Smooth muscle cell (in vitro differentiated cells): ENCODE results near the gene TSR2. TPM values are rescaled to one million over a fixed set of nuclear protein-coding genes. Genes with fewer than 3 reads are reported as not detected.
A peak's percentile ranks its signal among the peaks of the same experiment; 100 is the strongest.
"Not testable (repeated sequence)": the region's sequence is repeated elsewhere in the genome, so short reads cannot be mapped to it uniquely, and the experiment has no call there.

Source experiments
- DNase-seq: peaks from one replicate; lab custom pipeline; 2025; ENCODE audit not compliant: unreplicated experiment; lab: John Stamatoyannopoulos, UW
- H2AFZ ChIP-seq: fragments of 200-600 bp; sonication (generic); 2 replicates; pipeline ENCODE4 v1.6.0; 2016; ENCODE audit warnings: antibody characterized with exemption, low read depth, mild to moderate bottlenecking
- H3F3A ChIP-seq: fragments of 200-600 bp; sonication (generic); 2 replicates; pipeline ENCODE4 v1.6.0; 2017; ENCODE audit warnings: antibody characterized with exemption, low read depth
- H3K27ac ChIP-seq: fragments of 200-600 bp; sonication (generic); 2 replicates; pipeline ENCODE4 v1.5.1; 2016; ENCODE audit warnings: low read depth, mild to moderate bottlenecking
- H3K27me3 ChIP-seq: fragments of 200-600 bp; sonication (generic); 2 replicates; pipeline ENCODE4 v1.6.1; 2016; ENCODE audit warnings: low read depth, mild to moderate bottlenecking
- H3K36me3 ChIP-seq: fragments of 200-600 bp; sonication (generic); 2 replicates; pipeline ENCODE4 v1.5.1; 2016; ENCODE audit warnings: low read depth
- H3K4me1 ChIP-seq: fragments of 200-600 bp; sonication (generic); 2 replicates; pipeline ENCODE4 v1.5.1; 2016; ENCODE audit warnings: low read depth
- H3K4me2 ChIP-seq: fragments of 200-600 bp; sonication (generic); 2 replicates; pipeline ENCODE4 v1.6.0; 2016; ENCODE audit warnings: mild to moderate bottlenecking
- H3K4me3 ChIP-seq: fragments of 200-600 bp; sonication (generic); 2 replicates; pipeline ENCODE4 v1.5.1; 2016; ENCODE audit warnings: mild to moderate bottlenecking
- H3K79me2 ChIP-seq: fragments of 200-600 bp; sonication (generic); 2 replicates; pipeline ENCODE4 v1.6.0; 2016; ENCODE audit warnings: low read depth, mild to moderate bottlenecking
- H3K9ac ChIP-seq: fragments of 200-600 bp; sonication (generic); 2 replicates; pipeline ENCODE4 v1.6.0; 2016; ENCODE audit warnings: low read depth
- H3K9me3 ChIP-seq: fragments of 200-600 bp; sonication (generic); replicated peaks from 2 replicates; pipeline ENCODE4 v1.5.1; 2016; ENCODE audit warnings: low read depth
- H4K20me1 ChIP-seq: fragments of 200-600 bp; sonication (generic); 2 replicates; pipeline ENCODE4 v1.6.0; 2016; ENCODE audit warnings: low read depth
- CTCF ChIP-seq: fragments of 200-600 bp; sonication (generic); IDR thresholded peaks from 2 replicates; pipeline ENCODE4 v1.5.1; 2017; ENCODE audit warnings: borderline replicate concordance, mild to moderate bottlenecking, antibody characterized with exemption; ENCODE audit not compliant: insufficient read depth, poor library complexity, severe bottlenecking
- WGBS: methylation state at CpG from one replicate; pipeline ENCODE4 v1.1.7; 2016; ENCODE audit warnings: low lambda C conversion rate; 5-methylcytosine and 5-hydroxymethylcytosine counted together
- polyA plus RNA-seq: library from polyadenylated mRNA; unstranded; fragments of >200 nt; fragmentation: Nextera tagmentation; extraction: Ambion mirVana; gene quantifications from 2 replicates; pipeline ENCODE4 v1.2.1, GENCODE V29; 2016
- total RNA-seq: library from RNA; depleted of rRNA; stranded (reverse); fragments of >200 nt; gene quantifications from 2 replicates; pipeline ENCODE4 v1.2.3, GENCODE V29; 2014

Gene TSR2
- total and polyA plus RNA-seq, 2 experiments from 2014 or later, result 9.7 to 40.0 TPM

DNA sequence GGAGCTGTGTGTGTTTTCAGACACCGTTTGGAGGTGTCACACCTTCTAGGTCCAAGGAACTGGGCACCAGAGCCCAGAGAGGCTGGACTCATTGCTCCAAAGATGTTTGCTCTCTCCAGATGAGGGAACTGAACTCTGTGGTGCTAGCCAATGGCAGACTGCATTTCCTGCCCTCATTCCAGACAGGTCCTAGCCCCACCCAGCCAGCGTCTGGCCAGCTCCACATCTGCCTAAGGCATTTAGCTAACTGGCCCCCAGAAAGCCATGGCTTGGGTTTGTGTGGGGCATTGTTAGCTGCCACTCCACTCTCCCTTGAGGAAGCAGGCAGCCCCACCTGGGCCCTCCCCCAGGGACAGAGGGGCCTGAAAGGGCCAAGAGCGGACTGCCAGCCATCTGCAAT is 44.5 kb downstream of the TSR2 start:
- H2AFZ ChIP-seq, result no peak overlapping the region
- WGBS, result 43% methylated on average over 3 of the region's 3 CpGs
- H3K27ac ChIP-seq, result peak overlapping the region; percentile 52
- no peaks in the 10 kb centered on the region for H3K27me3 ChIP-seq
- no peaks in the 10 kb centered on the region for H3K9me3 ChIP-seq
- H3K4me2 ChIP-seq, result no peak overlapping the region
- H3F3A ChIP-seq, result no peaks in the 10 kb centered on the region
- H3K4me3 ChIP-seq, result no peak overlapping the region
- no peak for DNase-seq
- no peaks in the 10 kb centered on the region for H3K36me3 ChIP-seq
- H4K20me1 ChIP-seq, result no peaks in the 10 kb centered on the region
- no peak for TF ChIP-seq CTCF
- no peak overlapping the region for H3K9ac ChIP-seq
- peaks cover 6% of the 10 kb centered on the region for H3K4me1 ChIP-seq
- peaks cover 39% of the 10 kb centered on the region for H3K79me2 ChIP-seq

GRCh38 chrX:54489819-54490218 is 49.6 kb downstream of the TSR2 start:
- H3K4me2 ChIP-seq, H2AFZ ChIP-seq, H3K9ac ChIP-seq, H3K4me3 ChIP-seq, H3K27ac ChIP-seq, H4K20me1 ChIP-seq, H3K36me3 ChIP-seq, H3F3A ChIP-seq, H3K9me3 ChIP-seq, H3K27me3 ChIP-seq, DNase-seq, H3K4me1 ChIP-seq: not testable (repeated sequence)
- H3K79me2 ChIP-seq, result peaks cover 86% of the 10 kb centered on the region
- 90% methylated on average over 5 of the region's 5 CpGs for WGBS

DNA sequence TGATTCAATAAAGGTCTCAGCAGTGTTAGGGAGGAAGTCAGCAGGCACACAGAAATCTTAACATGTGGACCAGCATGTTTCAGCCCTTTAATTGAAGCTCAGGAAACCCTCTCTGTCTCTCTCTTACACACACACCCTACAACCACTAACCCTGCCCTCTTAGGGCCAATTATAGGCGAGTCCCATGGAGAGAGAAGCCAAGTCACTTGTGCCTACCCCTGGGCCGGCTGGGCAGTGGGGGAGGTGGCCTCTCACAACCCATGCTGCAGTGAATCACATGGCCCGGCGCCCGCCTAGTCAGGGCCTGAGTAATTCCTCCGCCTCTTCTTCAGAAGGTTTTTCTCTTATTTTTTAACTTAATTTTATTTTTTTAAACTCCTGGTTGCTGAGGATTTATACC is 52.1 kb downstream of the TSR2 start:
- Histone ChIP-seq H3K27me3 (no peaks in the 10 kb centered on the region), H4K20me1 (peaks cover 4% of the 10 kb centered on the region), H3K36me3 (no peaks in the 10 kb centered on the region), H3K4me2 (peak overlapping the region; percentile 86), H3K9me3 (no peaks in the 10 kb centered on the region), H3K9ac (no peak overlapping the region), H3K4me3 (no peak overlapping the region), H3F3A (no peaks in the 10 kb centered on the region), H3K79me2 (peaks cover 72% of the 10 kb centered on the region), H2AFZ (no peak overlapping the region), H3K4me1 (no peaks in the 10 kb centered on the region), H3K27ac (peak overlapping the region; percentile 60)
- peak; percentile 1 for DNase-seq
- no peak for TF ChIP-seq CTCF
- 35% methylated on average over 6 of the region's 6 CpGs for WGBS

DNA sequence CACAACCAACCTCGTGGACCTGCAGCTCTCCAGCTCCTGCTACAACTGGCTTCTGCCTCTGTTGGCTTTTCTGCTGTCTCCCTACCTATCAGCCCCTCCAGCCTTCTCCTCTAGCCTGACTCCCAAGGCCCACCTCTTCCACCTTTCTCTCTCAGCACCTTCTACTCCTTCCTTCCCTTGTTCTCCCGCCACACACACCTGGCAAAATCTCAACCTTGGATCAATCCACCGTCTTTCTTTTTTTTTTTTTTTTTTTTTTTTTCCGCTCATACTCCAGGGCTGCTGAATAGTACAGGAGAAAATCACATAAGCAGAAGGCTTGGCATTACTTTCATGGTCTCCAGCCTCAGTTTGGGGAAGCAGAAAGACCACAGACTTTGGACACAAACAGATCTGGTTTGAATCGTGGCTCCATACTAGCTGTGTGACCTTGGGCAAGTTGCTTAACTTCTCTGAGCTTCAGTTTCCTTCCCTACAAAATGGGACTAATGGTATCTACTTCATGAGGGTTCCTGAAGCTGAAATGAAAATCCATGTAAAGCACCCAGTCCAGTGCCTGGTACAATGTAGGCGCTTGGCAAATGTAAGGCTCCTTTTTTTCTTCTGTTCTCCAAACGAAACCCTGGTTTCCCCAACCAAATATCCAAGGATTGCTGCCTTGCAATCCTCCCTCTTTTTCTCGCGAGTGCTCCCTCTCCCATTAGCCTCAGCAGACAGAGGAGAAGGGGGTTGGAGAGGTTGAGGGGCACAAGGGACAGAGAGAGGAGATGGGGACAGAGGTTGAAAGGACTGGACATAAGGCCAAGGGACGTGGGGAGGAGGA is 54.2 kb downstream of the TSR2 start:
- Histone ChIP-seq H3K36me3 (no peaks in the 10 kb centered on the region), H3K4me1 (no peaks in the 10 kb centered on the region), H4K20me1 (peaks cover 4% of the 10 kb centered on the region), H3K9ac (peak overlapping the region; percentile 62), H3K27ac (peak overlapping the region; percentile 35), H3K9me3 (no peaks in the 10 kb centered on the region), H3K27me3 (no peaks in the 10 kb centered on the region), H3K79me2 (peaks cover 56% of the 10 kb centered on the region), H3K4me2 (peak overlapping the region; percentile 86), H3K4me3 (peak overlapping the region; percentile 71), H2AFZ (peak overlapping the region; percentile 43), H3F3A (no peaks in the 10 kb centered on the region)
- no peak for TF ChIP-seq CTCF
- 59% methylated on average over 10 of the region's 10 CpGs for WGBS
- DNase-seq, result no peak

Other genes starting within 250 kb of the TSR2 start
- gene WNK3, start 82.4 kb upstream of the TSR2 start, total RNA-seq, result 5.4 and 6.7 TPM in 2 replicates
- gene WNK3, start 82.4 kb upstream of the TSR2 start, polyA plus RNA-seq, result 3.3 and 3.6 TPM in 2 replicates
- 7.8 and 10.8 TPM in 2 replicates for gene FGD1, start 55.8 kb downstream of the TSR2 start, total RNA-seq
- gene FGD1, start 55.8 kb downstream of the TSR2 start, polyA plus RNA-seq, result 16.5 and 23.5 TPM in 2 replicates
- 17.5 and 20.0 TPM in 2 replicates for gene GNL3L, start 89.8 kb downstream of the TSR2 start, total RNA-seq
- gene GNL3L, start 89.8 kb downstream of the TSR2 start, polyA plus RNA-seq, result 4.3 and 7.8 TPM in 2 replicates